B cell (primary cell): Measurements from ENCODE around the gene CRIP3.

Experiments
- CTCF ChIP-seq: fragments of 200-600 bp; IDR thresholded peaks from one replicate; pipeline ENCODE4 v1.8.0; 2022; ENCODE audit warnings: antibody characterized with exemption, mild to moderate bottlenecking
- EZH2 ChIP-seq: IDR thresholded peaks from 2 replicates; pipeline ENCODE4 v1.6.1; 2012; ENCODE audit warnings: borderline replicate concordance, low read depth, mild to moderate bottlenecking, moderate library complexity, low read length; ENCODE audit not compliant: insufficient read depth, poor library complexity, severe bottlenecking

- no peak for TF ChIP-seq CTCF
- TF ChIP-seq EZH2, result no peak
These were observed 9.4 kb upstream of the CRIP3 start for GRCh38 chr6:43318011-43318410.
